HepG2 (cell line): Measurements from ENCODE around the gene CEP164. TPM values are rescaled to one million over a fixed set of nuclear protein-coding genes. Genes with fewer than 3 reads are reported as not detected.

Experiments used
- ADNP ChIP-seq: sonication (generic); formaldehyde crosslinking; IDR thresholded peaks from 2 replicates; pipeline ENCODE4 v1.4.0; 2020; ENCODE audit warnings: missing genetic modification reagents
- CC2D1A ChIP-seq: sonication (generic); formaldehyde crosslinking; IDR thresholded peaks from 2 replicates; pipeline ENCODE4 v1.8.1; 2023; ENCODE audit warnings: mild to moderate bottlenecking, missing genetic modification reagents
- DDIT3 ChIP-seq: sonication (generic); formaldehyde crosslinking; IDR thresholded peaks from 2 replicates; pipeline ENCODE4 v1.4.0; 2020; ENCODE audit warnings: mild to moderate bottlenecking, missing genetic modification reagents
- FOXA1 ChIP-seq, 2 experiments: fragments of 450-650 bp in 1 of 2; sonication (generic) in 1 of 2; formaldehyde crosslinking in 1 of 2; IDR thresholded peaks; 2 replicates each; pipeline versions ENCODE4 v1.4.0 to v1.6.1; 2016 to 2020; ENCODE audit warnings: missing genetic modification reagents in 1 of 2
- HOXA7 ChIP-seq: sonication (generic); formaldehyde crosslinking; IDR thresholded peaks from 2 replicates; pipeline ENCODE4 v1.8.1; 2022; ENCODE audit warnings: mild to moderate bottlenecking, missing genetic modification reagents, moderate library complexity
- IRX3 ChIP-seq: sonication (generic); formaldehyde crosslinking; IDR thresholded peaks from 2 replicates; pipeline ENCODE4 v1.8.1; 2023; ENCODE audit warnings: mild to moderate bottlenecking, low read depth, missing genetic modification reagents, borderline replicate concordance
- MED1 ChIP-seq: sonication (generic); formaldehyde crosslinking; IDR thresholded peaks from 2 replicates; pipeline ENCODE4 v1.4.0; 2020; ENCODE audit warnings: missing genetic modification reagents
- NCOA1 ChIP-seq: sonication (generic); formaldehyde crosslinking; IDR thresholded peaks from 2 replicates; pipeline ENCODE4 v1.9.0; 2021; ENCODE audit warnings: missing genetic modification reagents
- NFAT5 ChIP-seq: sonication (generic); formaldehyde crosslinking; IDR thresholded peaks from 2 replicates; pipeline ENCODE4 v1.4.0; 2020; ENCODE audit warnings: missing genetic modification reagents
- PRDM10 ChIP-seq: sonication (generic); formaldehyde crosslinking; IDR thresholded peaks from 2 replicates; pipeline ENCODE4 v1.4.0; 2020; ENCODE audit warnings: low read depth, missing genetic modification reagents
- STAG1 ChIP-seq: sonication (generic); formaldehyde crosslinking; IDR thresholded peaks from 2 replicates; pipeline ENCODE4 v1.4.0; 2020; ENCODE audit warnings: missing genetic modification reagents
- ZBTB38 ChIP-seq: sonication (generic); formaldehyde crosslinking; IDR thresholded peaks from 2 replicates; pipeline ENCODE4 v1.5.1; 2020; ENCODE audit warnings: mild to moderate bottlenecking, missing genetic modification reagents
- ZFP82 ChIP-seq: sonication (generic); formaldehyde crosslinking; IDR thresholded peaks from 2 replicates; pipeline ENCODE4 v1.5.1; 2020; ENCODE audit warnings: mild to moderate bottlenecking, missing genetic modification reagents, borderline replicate concordance
- ZFY ChIP-seq: sonication (generic); formaldehyde crosslinking; IDR thresholded peaks from 2 replicates; pipeline ENCODE4 v1.4.0; 2020; ENCODE audit warnings: missing genetic modification reagents
- ZNF260 ChIP-seq: sonication (generic); formaldehyde crosslinking; IDR thresholded peaks from 2 replicates; pipeline ENCODE4 v1.4.0; 2020; ENCODE audit warnings: missing genetic modification reagents, low read depth, mild to moderate bottlenecking, borderline replicate concordance
- polyA plus RNA-seq, 8 experiments: library from polyadenylated mRNA; depleted of rRNA in 3 of 8; stranded (reverse) in 7 of 8; unstranded in 1 of 8; fragments of >200 nt; fragmentation: Illumina TruSeq in 4 of 8; extraction: Trizol in 4 of 8; gene quantifications; 2 replicates each; pipeline versions ENCODE4 v1.2.1 to v1.2.3, GENCODE V29; 2011 to 2016; ENCODE audit warnings: low read depth in 4 of 8, missing spikeins in 1 of 8, mixed read lengths in 1 of 8; ENCODE audit not compliant: insufficient read depth in 1 of 8
- total RNA-seq, 5 experiments: library from RNA; depleted of rRNA; stranded (reverse); fragments of >200 nt; fragmentation: Illumina TruSeq; extraction: Trizol; gene quantifications; 2 replicates each; pipeline ENCODE4 v1.2.3, GENCODE V29; 2016; ENCODE audit warnings: low read depth in 1 of 5
- TF ChIP-seq, protein P1 (sequence below): sonication (generic); formaldehyde crosslinking; IDR thresholded peaks from 2 replicates; pipeline ENCODE4 v1.8.1; 2023; ENCODE audit warnings: mild to moderate bottlenecking, missing genetic modification reagents, borderline replicate concordance

Gene CEP164
- total and polyA plus RNA-seq, 2 of the 13 experiments (the other 11 are each of a cell fraction or from before 2014, with no cell fraction given), result 11.4 to 15.2 TPM

DNA sequence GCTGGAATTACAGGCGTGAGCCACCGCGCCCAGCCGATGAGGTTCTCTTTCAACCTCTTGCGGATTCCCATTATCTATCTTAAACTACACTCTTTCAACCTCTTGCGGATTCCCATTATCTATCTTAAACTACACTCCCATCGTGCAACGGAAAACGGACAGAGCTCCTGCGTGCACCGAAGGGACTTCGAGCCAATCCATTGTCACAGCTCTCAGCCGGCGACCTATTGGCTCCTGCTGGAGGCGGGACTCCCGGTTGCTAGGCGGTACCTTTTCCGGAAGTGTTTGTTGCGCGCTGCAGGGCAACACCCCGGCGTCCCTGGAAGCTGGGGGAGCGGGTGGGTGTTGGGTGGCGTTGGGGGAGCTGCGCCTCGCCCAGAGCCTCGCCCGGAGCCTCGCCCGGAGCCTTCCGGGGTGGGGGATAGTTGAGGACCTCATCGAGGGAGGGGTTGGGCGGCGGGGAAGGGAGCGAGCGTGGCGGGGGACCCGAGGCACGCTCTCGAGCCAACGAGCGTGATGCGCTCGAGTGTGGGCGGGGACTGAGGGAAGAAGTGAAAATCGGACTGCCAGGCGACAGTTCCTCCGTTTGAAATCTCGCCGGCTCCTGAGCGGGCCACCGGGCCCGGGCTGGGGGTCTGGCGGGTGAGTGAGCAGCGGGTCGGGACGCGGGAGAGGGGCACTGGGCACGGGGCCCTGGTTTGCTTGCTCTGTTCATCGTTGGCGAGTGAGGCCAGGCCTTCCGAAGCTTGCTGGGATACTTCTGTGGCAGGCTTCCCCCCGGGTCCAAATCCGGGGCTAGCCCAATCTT, at the start of gene CEP164 (continued):
- TF ChIP-seq FOXA1 (IDR thresholded peaks at IDR 0.05) (no peak), FOXA1 (CRISPR knock-in tag; IDR thresholded peaks at IDR 0.05) (no peak), NCOA1 (CRISPR knock-in tag) (no peak), IRX3 (CRISPR knock-in tag) (no peak), ZNF260 (CRISPR knock-in tag) (no peak), ZBTB38 (CRISPR knock-in tag) (no peak), HOXA7 (CRISPR knock-in tag) (no peak), ADNP (CRISPR knock-in tag) (0 out of 2 replicates have a peak, but pooled peaks have one; percentile 72), NFAT5 (no peak), CC2D1A (CRISPR knock-in tag) (no peak), DDIT3 (no peak), ZFP82 (CRISPR knock-in tag) (no peak), MED1 (CRISPR knock-in tag) (no peak), PRDM10 (CRISPR knock-in tag) (0 out of 2 replicates have a peak, but pooled peaks have one; percentile 18), STAG1 (CRISPR knock-in tag) (no peak), ZFY (CRISPR knock-in tag) (peak; percentile 49)
- TF ChIP-seq, protein P1, sequence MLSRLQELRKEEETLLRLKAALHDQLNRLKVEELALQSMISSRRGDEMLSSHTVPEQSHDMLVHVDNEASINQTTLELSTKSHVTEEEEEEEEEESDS (CRISPR knock-in tag), result no peak
